Osteocyte (in vitro differentiated cells): ENCODE data around the gene LRRC63. TPM values are rescaled to one million over a fixed set of nuclear protein-coding genes. Genes with fewer than 3 reads are reported as not detected.

Experiments used
- DNase-seq: peaks from one replicate; pipeline ENCODE4 v3.0.0; 2021; ENCODE audit warnings: mixed read lengths; ENCODE audit not compliant: unreplicated experiment; ENCODE audit errors: extremely low spot score
- H3K27ac Mint-ChIP-seq: one replicate; pipeline ENCODE4 v1.8.0; 2021; ENCODE audit warnings: mild to moderate bottlenecking, mixed read lengths; ENCODE audit not compliant: unreplicated experiment
- H3K27me3 Mint-ChIP-seq: one replicate; pipeline ENCODE4 v1.8.0; 2021; ENCODE audit warnings: mixed read lengths; ENCODE audit not compliant: unreplicated experiment
- H3K36me3 Mint-ChIP-seq: one replicate; pipeline ENCODE4 v1.8.0; 2021; ENCODE audit warnings: mixed read lengths; ENCODE audit not compliant: unreplicated experiment
- H3K4me1 Mint-ChIP-seq: one replicate; pipeline ENCODE4 v1.8.0; 2021; ENCODE audit warnings: mixed read lengths; ENCODE audit not compliant: unreplicated experiment
- H3K4me3 Mint-ChIP-seq: one replicate; pipeline ENCODE4 v1.8.0; 2021; ENCODE audit warnings: mild to moderate bottlenecking, moderate library complexity, mixed read lengths; ENCODE audit not compliant: unreplicated experiment
- H3K9me3 Mint-ChIP-seq: one replicate; pipeline ENCODE4 v1.8.0; 2021; ENCODE audit warnings: mixed read lengths; ENCODE audit not compliant: unreplicated experiment
- CTCF ChIP-seq: fragments of 200-600 bp; sonication (generic); IDR thresholded peaks from 2 replicates; pipeline ENCODE4 v1.5.0; 2021; ENCODE audit warnings: antibody characterized with exemption, mild to moderate bottlenecking, moderate library complexity
- total RNA-seq: library from RNA; stranded (reverse); gene quantifications from 2 replicates; pipeline ENCODE4 v1.2.1, GENCODE V29; 2021

The LRRC63 gene
- total RNA-seq, 1 donor from 2014 or later: not detected

- DNase-seq: no peak
- peak overlapping the region; percentile 85 for H3K27ac Mint-ChIP-seq
Measured at GRCh38 chr13:46296115-46296822, 84.5 kb downstream of the LRRC63 start.

GRCh38 chr13:46296921-46297320, 85.2 kb downstream of the LRRC63 start:
- Mint-ChIP-seq H3K4me1 (peaks cover 41% of the 10 kb centered on the region), H3K9me3 (peaks cover 16% of the 10 kb centered on the region), H3K27ac (peak overlapping the region; percentile 85)

More at GRCh38 chr13:46296115-46296822, 84.5 kb downstream of the LRRC63 start:
- TF ChIP-seq CTCF: no peak
- Mint-ChIP-seq H3K4me1 (peaks cover 41% of the 10 kb centered on the region), H3K4me3 (no peak overlapping the region), H3K36me3 (peaks cover 4% of the 10 kb centered on the region), H3K27me3 (peaks cover 2% of the 10 kb centered on the region), H3K9me3 (peaks cover 12% of the 10 kb centered on the region)

GRCh38 chr13:46297361-46297811, 85.7 kb downstream of the LRRC63 start:
- DNase-seq: no peak
- H3K9me3 Mint-ChIP-seq: peaks cover 19% of the 10 kb centered on the region

More at GRCh38 chr13:46296921-46297320, 85.2 kb downstream of the LRRC63 start:
- H3K27me3 Mint-ChIP-seq: peaks cover 2% of the 10 kb centered on the region
- H3K36me3 Mint-ChIP-seq: peaks cover 4% of the 10 kb centered on the region
- no peak for DNase-seq
- TF ChIP-seq CTCF: no peak
- H3K4me3 Mint-ChIP-seq: no peak overlapping the region

GRCh38 chr13:46303742-46304385, 92.1 kb downstream of the LRRC63 start:
- DNase-seq: no peak
- no peak overlapping the region for H3K4me3 Mint-ChIP-seq
- peaks cover 29% of the 10 kb centered on the region for H3K9me3 Mint-ChIP-seq
- H3K27me3 Mint-ChIP-seq: peaks cover 4% of the 10 kb centered on the region
- peaks cover 8% of the 10 kb centered on the region for H3K36me3 Mint-ChIP-seq
- TF ChIP-seq CTCF: no peak
- no peak overlapping the region for H3K27ac Mint-ChIP-seq
- H3K4me1 Mint-ChIP-seq: peaks cover 11% of the 10 kb centered on the region

More at GRCh38 chr13:46297361-46297811, 85.7 kb downstream of the LRRC63 start:
- no peak for TF ChIP-seq CTCF
- Mint-ChIP-seq H3K27ac (peak overlapping the region; percentile 85), H3K36me3 (peaks cover 7% of the 10 kb centered on the region), H3K4me1 (peaks cover 41% of the 10 kb centered on the region), H3K4me3 (no peak overlapping the region), H3K27me3 (peaks cover 2% of the 10 kb centered on the region)

- TF ChIP-seq CTCF: no peak
- H3K27ac Mint-ChIP-seq: no peak overlapping the region
- H3K9me3 Mint-ChIP-seq: peaks cover 28% of the 10 kb centered on the region
- DNase-seq: no peak
- H3K27me3 Mint-ChIP-seq: peaks cover 7% of the 10 kb centered on the region
- H3K4me3 Mint-ChIP-seq: no peak overlapping the region
- H3K4me1 Mint-ChIP-seq: peaks cover 10% of the 10 kb centered on the region
- H3K36me3 Mint-ChIP-seq: peaks cover 8% of the 10 kb centered on the region
Measured at GRCh38 chr13:46304546-46304945, 92.8 kb downstream of the LRRC63 start.
